B cell (primary cell): Measurements from ENCODE around the gene SMOC1.

Source experiments
- EZH2 ChIP-seq: IDR thresholded peaks from 2 replicates; pipeline ENCODE4 v1.6.1; 2012; ENCODE audit warnings: borderline replicate concordance, low read depth, mild to moderate bottlenecking, moderate library complexity, low read length; ENCODE audit not compliant: insufficient read depth, poor library complexity, severe bottlenecking
- TF ChIP-seq, protein P1 (sequence below): fragments of 200-600 bp; IDR thresholded peaks from one replicate; pipeline ENCODE4 v1.8.0; 2022; ENCODE audit warnings: antibody characterized with exemption, mild to moderate bottlenecking

DNA sequence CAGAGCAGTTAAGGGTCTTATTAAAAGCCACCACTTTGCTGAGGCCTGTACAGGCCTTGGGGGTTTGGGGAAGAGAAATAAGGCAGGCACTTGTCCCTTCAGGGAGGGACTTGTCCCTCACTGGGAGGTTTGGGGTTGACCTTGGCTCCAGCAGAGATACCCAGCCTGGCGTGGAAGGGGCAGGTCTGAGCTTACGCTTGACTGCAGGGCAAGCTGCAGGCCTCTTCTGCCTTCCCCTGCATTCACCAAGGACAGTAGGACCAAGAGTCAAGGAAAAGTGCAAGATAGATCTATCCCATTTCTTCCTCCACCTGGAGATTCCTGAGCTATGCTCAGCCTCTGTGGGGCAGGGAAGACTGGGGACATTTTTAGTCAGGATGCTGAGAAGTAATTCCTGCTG, 154.3 kb downstream of the SMOC1 start:
- TF ChIP-seq, protein P1, sequence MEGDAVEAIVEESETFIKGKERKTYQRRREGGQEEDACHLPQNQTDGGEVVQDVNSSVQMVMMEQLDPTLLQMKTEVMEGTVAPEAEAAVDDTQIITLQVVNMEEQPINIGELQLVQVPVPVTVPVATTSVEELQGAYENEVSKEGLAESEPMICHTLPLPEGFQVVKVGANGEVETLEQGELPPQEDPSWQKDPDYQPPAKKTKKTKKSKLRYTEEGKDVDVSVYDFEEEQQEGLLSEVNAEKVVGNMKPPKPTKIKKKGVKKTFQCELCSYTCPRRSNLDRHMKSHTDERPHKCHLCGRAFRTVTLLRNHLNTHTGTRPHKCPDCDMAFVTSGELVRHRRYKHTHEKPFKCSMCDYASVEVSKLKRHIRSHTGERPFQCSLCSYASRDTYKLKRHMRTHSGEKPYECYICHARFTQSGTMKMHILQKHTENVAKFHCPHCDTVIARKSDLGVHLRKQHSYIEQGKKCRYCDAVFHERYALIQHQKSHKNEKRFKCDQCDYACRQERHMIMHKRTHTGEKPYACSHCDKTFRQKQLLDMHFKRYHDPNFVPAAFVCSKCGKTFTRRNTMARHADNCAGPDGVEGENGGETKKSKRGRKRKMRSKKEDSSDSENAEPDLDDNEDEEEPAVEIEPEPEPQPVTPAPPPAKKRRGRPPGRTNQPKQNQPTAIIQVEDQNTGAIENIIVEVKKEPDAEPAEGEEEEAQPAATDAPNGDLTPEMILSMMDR = no peak
- TF ChIP-seq EZH2 = no peak
